HS-5 (cell line): ENCODE results near the gene MYH16.
A peak's percentile ranks its signal among the peaks of the same experiment; 100 is the strongest.
"Not testable (repeated sequence)": the region's sequence is repeated elsewhere in the genome, so short reads cannot be mapped to it uniquely, and the experiment has no call there.

ENCODE experiments used
- DNase-seq: peaks from one replicate; pipeline ENCODE4 v3.0.0-alpha.2; 2012; ENCODE audit warnings: low read depth

The MYH16 gene

DNA sequence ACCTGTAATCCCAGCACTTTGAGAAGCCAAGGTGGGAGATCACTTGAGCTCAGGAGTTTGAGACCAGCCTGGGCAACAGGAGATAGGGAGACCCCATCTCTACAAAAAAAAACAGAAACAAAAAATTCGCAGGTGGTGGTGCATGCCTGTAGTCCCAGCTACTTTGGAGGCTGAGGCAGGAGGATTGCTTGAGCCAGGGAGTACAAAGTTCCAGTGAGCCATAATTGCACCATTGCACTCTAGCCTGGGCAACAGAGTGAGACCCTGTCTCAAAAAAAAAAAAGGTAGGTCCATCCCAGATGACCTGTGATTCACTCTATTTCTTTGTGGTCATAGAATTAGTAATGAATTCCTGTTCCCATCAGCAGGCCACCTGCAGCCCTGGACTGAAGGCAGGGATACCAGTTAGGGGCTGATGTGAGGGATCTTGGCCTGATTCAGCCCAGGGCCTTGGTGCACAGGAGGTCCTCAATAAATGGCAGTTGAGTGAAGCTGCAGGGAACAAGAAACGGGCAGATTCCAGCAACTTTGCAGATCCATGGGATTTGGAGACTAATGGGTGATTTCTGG lies at the start of gene MYH16:
TSS of gene MYH16 (plus strand) at position 364 of the 570 bp plus-strand sequence.
- DNase-seq: no peak

DNA sequence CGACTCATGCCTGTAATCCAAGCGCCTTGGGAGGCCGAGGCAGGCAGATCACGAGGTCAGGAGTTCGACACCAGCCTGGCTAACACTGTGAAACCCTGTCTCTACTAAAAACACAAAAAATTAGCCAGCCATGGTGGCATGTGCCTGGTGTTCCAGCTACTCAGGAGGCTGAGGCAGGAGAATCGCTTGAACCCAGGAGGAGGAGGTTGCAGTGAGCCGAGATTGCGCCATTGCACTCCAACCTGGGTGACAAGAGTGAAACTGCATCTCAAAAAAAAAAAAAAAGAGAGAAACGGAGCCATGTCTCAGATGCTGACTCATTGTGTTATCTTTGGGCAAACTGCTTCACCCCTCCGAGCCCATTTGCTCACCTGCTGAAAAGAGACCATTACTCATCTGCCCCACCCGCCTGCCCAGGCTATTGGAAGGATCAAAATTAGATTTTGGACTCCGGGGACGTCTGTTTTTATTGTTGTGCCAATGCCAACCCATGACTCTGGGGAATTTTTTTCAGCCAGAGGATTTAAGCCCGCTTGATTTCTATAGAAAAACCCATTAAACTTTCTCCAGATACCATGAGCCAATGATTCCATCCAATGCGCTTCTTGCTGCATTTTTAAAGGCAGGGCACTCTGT lies 48.3 kb upstream of the MYH16 start:
- peak; percentile 29 for DNase-seq

GRCh38 chr7:99224899-99225265 lies 47.8 kb upstream of the MYH16 start:
- DNase-seq: no peak

DNA sequence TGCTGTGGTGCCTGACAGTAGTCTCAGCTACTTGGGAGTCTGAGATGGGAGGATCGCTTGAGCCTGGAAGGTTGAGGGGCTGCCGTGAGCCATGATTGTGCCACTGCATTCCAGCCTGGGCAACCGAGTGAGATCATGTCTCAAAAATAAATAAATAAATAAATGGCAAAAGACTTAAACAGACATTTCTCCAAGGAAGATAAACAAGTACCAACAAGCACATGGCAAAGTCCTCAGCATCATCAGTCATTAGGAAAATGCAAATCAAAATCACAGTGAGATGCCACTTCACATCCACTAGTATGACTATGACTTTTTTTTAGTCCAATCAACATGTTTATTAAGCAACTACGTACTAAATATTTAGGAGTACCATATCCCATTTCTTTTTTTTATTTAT lies 43.4 kb upstream of the MYH16 start:
- no peak for DNase-seq

DNA sequence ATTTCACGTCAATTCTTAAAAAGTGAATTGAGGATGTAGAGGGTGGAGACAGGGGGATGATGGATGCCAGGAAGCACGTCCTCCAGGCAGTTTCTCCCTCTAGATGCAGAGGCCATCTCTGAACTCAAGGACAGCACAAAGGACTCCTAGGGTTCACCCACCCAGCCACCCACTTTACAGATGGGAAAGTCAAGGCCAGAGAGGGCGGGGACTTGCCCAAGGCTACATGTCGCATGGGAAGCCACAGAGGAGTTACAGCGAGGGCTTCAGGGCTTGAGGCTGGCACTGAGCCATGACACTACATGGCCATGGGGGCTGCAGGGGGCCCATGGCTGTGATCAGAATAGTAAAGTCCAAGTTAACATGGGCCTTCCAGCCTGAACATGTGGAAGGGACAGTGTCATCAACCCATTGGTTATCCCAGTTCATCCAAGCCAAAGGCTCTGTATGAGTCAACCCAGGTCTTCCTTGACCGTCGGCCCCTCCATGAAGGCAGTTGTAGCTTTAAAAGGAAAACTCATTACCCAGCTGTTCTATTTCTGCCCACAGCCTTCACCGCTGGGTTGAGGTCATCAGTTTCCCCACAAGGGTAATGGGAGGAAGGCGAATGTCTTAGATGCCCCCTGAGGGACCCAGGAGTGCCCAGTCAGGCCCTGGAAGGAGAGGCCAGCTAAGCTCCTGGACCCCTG lies 40.4 kb upstream of the MYH16 start:
- DNase-seq: no peak

GRCh38 chr7:99232955-99233354 lies 39.7 kb upstream of the MYH16 start:
- not testable (repeated sequence) for DNase-seq

- DNase-seq: no peak
These were observed 38.5 kb upstream of the MYH16 start for GRCh38 chr7:99234185-99234584.

DNA sequence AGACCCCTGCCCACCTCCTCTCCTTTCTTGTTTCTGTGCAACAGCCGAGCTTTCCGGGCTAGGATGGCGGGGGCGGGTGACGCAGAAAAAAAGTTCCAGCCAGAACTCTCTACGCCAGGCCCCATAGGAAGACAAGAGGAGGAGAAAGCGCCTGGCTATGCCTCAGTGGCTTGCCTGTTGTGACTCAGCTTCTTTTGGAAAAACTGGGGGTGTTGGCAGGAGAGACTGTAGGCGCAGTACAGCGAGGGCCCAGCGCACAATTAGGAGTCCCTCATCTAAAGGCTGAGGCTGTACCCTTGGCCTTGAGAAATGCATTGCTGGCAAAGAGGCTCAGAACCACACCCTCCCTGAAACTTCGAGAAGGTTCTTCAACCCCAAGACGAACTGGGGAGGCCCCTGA lies 36.7 kb upstream of the MYH16 start:
- no peak for DNase-seq

DNA sequence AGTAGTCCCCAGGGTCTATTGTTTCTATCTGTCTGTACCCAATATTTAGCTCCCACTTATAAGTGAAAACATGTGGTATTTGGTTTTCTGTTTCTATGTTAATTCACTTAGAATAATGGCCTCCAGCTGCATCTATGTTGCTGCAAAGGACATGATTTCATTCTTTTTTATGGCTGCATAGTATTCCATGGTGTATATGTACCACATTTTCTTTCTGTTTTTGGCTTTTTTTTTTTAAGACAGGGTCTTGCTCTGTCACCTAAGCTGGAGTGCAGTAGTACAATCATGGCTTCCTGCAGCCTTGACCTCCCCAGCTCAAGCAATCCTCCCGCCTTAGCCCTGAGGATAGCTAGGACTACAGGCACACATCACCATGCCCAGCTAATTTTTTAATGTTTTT lies 34.8 kb upstream of the MYH16 start:
- DNase-seq: not testable (repeated sequence)

DNA sequence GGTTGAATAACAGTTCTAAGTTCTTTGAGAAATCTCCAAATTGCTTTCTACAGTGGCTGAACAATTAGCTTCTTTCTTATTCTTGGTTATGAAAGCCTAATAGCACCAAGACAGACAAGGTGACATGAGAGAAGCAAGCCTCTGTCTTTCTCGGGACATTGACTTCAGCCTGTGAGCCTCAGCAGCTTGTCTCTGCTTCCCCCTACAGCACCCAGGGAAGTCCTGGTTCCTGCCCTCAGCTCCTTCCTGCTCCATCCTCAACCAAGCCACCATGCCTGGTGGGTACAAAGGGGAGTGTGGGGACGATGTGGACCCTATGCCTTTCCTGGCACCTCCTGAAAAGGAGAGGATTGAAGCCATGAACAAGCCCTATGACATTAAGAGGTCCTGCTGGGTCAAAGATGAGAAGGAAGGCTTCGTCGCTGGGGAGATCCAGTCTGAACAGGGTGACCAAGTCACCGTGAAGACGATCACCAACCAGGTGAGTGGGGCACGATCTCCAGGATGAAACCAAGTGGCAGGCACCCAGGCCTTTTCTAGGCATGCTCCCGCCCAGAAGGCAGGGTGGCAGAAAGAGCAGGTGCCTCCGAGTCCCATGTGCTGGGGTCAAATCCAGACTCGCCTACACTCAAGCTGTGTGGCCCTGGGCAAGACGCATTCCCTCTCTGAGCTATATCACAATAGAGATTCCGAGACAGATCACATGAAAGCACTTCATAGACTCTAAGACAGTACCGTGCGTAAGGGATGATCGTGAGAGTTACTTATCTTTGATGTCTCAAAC lies 33.9 kb upstream of the MYH16 start:
- no peak for DNase-seq

DNA sequence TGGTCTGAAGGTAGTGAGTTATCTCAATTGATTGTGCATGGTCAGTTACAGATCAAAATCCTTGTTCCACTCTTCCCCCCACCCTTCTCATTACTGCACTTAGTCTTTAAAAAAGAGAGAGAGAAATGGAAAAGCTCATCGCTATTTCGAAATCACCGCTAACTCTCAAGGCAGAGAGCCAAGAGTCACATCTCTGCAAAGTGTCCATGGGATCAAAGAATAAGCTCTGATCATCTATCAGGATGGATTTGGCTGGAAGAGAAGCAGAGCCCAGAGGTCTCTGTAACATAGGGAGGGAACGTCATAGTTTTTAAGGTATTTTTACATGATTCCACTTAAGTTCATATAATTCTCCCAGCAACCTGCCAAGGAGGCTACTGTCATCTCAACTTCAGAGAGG lies 30.0 kb upstream of the MYH16 start:
- DNase-seq: no peak

- DNase-seq: no peak
These were observed 28.8 kb upstream of the MYH16 start for GRCh38 chr7:99243751-99244337.

- DNase-seq: no peak
These were observed 27.7 kb upstream of the MYH16 start for GRCh38 chr7:99244939-99245338.

DNA sequence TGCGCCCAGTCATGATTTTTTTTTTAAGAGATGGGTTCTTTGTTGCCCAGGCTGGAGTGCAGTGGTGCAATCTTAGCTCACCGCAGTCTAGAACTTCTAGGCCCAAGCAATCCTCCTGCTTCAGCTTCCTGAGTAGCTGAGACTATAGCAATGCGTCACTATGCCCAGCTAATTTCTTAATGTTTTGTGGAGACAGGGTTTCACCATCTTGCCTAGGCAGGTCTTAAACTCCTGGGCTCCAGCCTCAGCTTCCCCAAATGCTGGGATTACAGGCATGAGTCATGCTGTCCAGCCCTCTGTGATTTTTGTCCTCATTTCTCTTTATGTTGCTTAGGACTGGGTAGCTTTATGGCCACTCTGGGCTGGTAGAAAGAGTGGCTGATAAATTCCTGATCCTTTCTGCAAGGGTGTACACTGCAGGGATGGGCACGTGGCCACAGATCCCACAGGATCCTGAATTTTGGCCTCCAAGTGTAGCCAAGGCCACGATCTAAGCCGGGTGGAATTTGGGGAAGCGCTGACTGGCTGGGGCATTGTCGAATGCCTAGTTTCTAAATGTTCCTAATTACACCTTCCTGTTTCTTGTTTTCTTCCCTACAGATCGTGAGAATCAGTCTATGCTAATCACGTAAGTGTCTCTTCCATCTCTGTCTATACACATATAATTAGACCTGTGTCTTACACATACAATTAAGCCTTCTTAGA lies 24.1 kb upstream of the MYH16 start:
- DNase-seq: no peak

- no peak for DNase-seq
These were observed 22.6 kb upstream of the MYH16 start for GRCh38 chr7:99249985-99250575.

DNA sequence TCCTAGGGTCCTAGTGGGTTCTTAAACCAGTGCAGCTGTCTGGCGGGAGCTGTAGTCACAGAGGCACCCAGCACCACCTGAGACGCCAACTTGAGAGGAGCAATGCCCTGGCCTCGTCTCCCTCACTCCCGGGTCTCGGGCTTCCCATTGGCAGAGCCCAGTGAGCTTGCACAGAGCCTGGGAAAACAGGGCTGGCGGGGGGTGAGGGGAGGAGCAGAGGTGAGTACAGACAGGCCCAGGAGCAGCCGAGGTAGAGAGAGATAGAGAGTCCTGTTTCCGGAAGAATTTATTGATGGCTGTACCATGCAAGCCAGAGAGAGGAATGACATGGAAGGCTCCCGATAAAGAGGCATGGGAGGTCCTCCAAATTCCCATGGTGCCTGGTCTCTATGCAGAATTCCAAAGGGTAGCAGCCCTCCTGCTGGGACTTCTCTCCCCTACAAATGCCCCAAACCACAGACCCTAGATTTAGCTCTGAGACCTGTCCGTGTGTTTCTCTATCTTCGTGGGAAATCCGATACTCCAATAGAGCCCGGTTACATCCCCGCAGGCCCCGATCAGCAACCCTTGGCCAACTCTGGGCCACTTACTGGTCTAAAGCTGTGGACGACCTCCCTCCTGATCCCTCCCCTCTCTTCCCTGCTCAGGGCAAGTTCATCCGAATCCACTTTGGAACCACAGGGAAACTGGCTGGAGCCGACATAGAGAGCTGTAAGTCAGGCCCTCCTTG lies 20.3 kb upstream of the MYH16 start:
- DNase-seq: no peak

DNA sequence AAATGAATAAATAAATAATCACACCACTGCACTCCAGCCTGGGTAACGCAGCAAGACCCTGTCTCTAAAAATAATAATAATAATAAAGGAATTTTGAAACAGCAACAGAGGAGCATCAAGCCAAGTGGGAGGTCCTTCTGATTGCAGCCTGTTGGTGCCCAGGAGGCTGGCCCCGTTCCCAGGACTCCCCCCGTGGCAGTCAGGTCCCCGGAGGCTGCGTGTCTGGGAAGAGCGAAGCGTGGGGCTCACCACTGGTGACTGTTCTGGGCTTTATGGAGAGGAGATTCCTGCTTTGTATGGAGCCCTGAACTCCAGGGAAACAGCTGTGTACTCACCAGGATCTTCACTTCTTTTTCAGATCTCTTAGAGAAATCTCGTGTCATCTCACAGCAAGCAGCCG lies 19.3 kb upstream of the MYH16 start:
- DNase-seq: no peak

DNA sequence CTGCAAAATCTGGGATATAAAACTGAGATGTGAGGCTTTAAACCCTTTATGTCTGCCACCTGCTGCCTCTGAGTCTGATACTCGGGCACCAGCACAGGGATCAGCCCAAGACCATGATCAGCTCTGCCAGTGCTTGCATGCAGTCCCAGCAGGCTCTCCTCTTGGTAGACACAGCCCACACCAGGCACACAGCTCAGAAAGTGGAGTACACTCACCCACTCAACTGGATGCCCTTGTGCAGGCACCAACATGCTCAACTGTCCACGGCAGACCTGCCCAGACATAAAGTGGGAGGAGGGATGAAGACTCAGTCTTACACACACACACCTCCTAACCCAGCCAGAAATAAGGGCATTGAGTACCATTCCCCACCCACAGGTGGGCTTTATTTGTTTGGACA lies 18.2 kb upstream of the MYH16 start:
- no peak for DNase-seq

DNA sequence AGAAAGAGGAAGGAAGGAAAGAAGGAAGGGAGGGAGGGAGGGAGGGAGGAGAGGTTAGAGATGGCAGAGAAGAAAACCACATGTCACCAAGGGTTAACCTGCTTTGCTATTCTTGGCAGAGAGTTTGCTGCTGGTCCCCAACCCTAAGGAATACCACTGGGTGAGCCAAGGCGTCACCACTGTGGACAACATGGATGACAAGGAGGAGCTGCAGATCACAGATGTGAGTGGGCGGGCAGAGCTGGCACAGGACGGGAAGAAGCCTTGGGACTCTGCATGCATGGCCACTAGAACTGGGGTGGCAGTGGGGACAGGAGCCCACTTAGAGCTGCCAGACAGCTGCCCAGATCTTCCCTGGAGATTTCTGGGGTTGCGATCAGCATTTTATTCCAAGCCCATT lies 17.2 kb upstream of the MYH16 start:
- no peak for DNase-seq

GRCh38 chr7:99257065-99257464 lies 15.6 kb upstream of the MYH16 start:
- DNase-seq: no peak

- no peak for DNase-seq
These were observed 15.0 kb upstream of the MYH16 start for GRCh38 chr7:99257675-99258074.
